Measurements from ENCODE around the gene ASB18.

The ASB18 gene

DNA sequence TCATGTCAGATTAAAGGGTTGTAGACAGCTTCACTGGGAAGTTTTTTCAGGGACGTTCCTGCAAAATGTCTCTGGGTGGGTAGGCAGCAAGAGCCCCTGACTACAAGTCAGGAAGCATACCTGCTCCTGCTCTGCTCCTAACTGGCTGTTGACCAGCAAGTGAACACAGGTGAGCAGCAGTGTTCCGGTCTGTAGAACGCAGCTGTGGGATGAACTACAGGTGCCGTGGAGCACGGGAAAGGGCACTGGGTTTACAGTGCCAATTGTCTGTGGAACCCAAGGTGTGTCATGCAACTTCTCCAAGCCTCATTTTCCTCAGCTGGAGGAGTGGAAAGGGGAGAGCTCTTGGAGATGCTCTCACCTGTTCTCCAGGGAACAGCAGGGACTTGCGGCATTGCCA is 6.6 kb downstream of the ASB18 start:
- TF ChIP-seq, protein P1, sequence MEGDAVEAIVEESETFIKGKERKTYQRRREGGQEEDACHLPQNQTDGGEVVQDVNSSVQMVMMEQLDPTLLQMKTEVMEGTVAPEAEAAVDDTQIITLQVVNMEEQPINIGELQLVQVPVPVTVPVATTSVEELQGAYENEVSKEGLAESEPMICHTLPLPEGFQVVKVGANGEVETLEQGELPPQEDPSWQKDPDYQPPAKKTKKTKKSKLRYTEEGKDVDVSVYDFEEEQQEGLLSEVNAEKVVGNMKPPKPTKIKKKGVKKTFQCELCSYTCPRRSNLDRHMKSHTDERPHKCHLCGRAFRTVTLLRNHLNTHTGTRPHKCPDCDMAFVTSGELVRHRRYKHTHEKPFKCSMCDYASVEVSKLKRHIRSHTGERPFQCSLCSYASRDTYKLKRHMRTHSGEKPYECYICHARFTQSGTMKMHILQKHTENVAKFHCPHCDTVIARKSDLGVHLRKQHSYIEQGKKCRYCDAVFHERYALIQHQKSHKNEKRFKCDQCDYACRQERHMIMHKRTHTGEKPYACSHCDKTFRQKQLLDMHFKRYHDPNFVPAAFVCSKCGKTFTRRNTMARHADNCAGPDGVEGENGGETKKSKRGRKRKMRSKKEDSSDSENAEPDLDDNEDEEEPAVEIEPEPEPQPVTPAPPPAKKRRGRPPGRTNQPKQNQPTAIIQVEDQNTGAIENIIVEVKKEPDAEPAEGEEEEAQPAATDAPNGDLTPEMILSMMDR (IDR thresholded peaks at IDR 0.05; ENCODE audit: insufficient read depth, low read length, missing control alignments): no peak
- CTCF ChIA-PET: no interaction called here
- DNase-seq (ENCODE audit: low read depth, low spot score): no peak
- no peak overlapping the region for H3K4me3 ChIP-seq (ENCODE audit: low read depth, low read length)
- POLR2A ChIA-PET: no interaction called here

DNA sequence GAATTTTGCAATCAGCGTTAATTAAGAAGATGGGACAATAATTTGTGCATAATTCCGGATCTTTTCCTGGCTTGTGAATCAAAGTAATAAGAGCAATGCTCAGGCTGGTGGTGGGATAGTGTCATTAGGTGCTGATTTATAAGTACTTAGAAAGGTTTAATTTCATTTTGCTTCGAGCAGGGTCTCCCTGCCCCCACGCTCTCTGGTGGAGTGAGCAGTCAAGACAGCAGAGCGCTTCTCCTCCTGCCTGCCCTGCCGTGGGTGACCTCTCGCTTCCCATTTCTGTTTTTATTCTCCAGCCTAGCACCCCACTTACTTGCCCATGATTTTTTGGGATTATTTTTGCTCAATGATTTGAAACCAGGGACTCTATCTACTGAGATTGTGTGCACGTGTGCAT is 7.1 kb downstream of the ASB18 start:
- ChIA-PET CTCF (no interaction called here), POLR2A (no interaction called here)
- no peak overlapping the region for H3K4me3 ChIP-seq (ENCODE audit: low read depth, low read length)
- TF ChIP-seq, protein P1 (IDR thresholded peaks at IDR 0.05; ENCODE audit: insufficient read depth, low read length, missing control alignments): no peak
- no peak for DNase-seq (ENCODE audit: low read depth, low spot score)

DNA sequence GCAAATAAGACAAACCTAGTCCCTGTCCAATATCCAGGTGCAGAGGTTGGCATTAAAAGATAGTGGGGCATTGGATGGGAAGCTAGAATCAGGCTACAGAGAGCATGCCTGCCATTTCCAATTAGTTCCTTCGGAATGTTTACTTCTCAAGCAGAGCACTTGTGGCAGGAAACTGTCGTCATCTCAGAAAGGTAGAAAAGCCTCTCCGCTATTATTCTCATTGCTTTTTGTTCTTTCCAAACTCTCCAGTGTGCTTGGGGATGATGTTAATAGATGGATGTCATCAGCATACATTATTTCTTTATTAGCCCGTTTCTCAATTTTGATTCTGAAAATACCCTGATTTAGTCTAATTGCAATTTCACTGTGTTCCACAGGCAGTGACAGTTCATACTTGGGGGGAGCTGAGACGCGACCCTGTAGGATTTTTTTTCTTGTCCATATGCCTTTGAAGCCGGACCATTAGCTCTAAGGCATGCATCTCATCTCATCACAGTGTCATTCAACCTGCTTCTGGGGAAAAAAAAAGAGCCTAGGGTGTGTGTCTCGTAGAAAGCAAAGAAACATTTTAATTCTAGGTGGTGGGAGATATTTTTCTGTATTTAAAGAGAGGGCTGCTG is 7.7 kb downstream of the ASB18 start:
- DNase-seq (ENCODE audit: low read depth, low spot score): no peak
- H3K4me3 ChIP-seq (ENCODE audit: low read depth, low read length): no peak overlapping the region
- CTCF ChIA-PET: no interaction called here
- TF ChIP-seq, protein P1 (IDR thresholded peaks at IDR 0.05; ENCODE audit: insufficient read depth, low read length, missing control alignments): no peak
- POLR2A ChIA-PET: no interaction called here

DNA sequence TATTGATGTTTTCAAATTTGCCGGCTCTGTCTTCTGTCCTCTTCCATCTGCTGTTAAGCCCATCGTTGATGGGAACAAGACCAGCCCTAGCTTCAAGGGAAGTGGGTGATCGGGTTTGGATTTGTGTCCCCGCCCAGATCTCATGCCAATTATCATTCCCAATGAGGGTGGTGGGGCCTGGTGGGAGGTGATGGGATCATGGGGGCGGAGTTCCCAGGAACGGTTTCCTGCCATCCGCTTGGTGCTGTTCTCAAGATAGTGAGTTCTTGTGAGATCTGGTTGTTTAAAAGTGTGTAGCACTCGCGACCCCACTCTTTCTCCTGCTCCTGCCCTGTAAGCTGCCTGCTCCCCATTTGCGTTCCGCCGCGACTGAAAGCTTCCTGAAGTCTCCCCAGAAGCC is 9.5 kb downstream of the ASB18 start:
- TF ChIP-seq, protein P1 (IDR thresholded peaks at IDR 0.05; ENCODE audit: insufficient read depth, low read length, missing control alignments): no peak
- ChIA-PET POLR2A (no interaction called here), CTCF (no interaction called here)
- DNase-seq (ENCODE audit: low read depth, low spot score): no peak
- H3K4me3 ChIP-seq (ENCODE audit: low read depth, low read length): no peak overlapping the region

DNA sequence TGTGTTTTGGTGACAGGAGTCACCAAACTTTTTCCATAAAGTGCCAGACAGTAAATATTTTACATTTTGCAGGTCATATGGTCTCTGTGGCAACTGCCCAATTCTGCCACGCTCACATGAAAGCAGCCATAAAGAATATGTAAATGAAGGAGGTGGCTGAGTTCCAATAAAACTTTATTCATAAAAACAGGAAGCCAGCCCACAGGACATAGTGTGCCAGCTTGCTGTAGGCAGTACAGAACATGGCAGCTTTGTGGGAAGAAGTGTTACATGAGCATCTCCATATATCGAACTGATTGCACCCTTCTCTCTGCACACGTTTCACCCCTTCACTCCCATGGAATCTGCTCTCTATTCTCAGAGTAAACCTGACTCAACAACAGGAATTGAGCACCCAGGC is 10.2 kb downstream of the ASB18 start:
- no peak overlapping the region for H3K4me3 ChIP-seq (ENCODE audit: low read depth, low read length)
- TF ChIP-seq, protein P1 (IDR thresholded peaks at IDR 0.05; ENCODE audit: insufficient read depth, low read length, missing control alignments): no peak
- no peak for DNase-seq (ENCODE audit: low read depth, low spot score)
- CTCF ChIA-PET: no interaction called here
- POLR2A ChIA-PET: no interaction called here

DNA sequence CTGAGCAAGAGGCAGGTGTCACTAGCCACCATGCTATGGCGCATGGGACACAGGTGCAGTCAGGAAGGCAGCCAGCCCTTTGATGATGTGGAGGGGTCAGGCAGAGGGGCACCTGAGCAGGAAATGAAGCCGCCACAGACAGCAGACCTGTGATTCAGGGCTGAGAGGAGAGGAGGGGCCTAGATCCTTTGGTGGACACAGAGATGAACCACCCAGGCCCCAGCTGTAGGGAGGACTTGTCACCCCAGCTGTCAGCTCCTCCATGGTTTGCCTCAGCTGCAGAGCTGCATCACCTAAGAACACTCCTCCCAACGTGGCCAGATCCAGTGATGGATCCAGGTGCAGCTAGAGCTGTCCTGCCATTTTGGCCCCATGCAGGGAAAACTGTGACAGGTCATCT is 11.6 kb downstream of the ASB18 start:
- POLR2A ChIA-PET: no interaction called here
- no peak overlapping the region for H3K4me3 ChIP-seq (ENCODE audit: low read depth, low read length)
- TF ChIP-seq, protein P1 (IDR thresholded peaks at IDR 0.05; ENCODE audit: insufficient read depth, low read length, missing control alignments): no peak
- CTCF ChIA-PET: no interaction called here
- DNase-seq (ENCODE audit: low read depth, low spot score): no peak
